ENCODE measurements around the gene MYCL.

DNA sequence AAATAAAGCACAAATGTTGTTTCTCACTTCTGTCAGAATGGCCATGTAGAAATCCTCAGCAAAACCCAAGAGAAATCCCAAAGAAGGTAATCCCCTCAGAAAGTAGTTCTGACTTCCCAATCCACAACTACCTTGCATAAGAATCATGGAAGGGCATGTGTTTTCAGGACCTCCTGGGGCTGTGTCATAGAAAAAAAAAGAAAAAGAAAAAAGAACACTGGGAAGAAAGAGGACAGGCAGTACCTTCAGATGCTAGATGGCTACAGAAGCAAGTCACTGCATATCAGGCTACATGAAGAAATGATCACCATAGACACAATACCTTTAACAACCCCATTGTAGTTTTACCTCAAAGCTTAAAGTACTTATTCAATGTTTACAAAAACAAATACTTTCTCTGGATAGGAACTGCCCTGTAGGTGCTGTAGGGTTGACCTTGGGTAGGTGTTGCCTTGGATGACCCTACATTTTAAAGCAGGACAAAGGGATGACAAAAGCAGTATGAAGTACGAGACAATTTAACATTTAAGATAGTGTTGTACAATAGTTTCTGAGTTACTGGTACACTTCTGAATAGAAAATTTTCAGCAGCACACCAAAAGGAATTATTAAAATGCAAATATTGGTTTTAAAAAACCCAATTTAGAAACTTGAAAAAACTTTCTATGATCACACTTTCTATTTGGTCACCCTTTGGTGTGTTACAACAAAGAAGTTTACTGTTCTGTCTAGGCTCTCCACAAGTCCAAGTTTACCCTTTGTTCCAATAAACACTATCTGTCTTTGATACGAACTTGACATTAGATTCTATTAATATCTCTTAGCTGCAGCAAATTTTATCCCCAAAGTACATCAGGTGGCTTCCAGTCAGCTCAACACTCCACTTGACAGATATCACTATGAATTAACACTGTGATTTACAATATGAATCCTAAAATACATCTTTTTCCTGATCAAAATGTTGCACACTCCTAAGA is 23.4 kb downstream of the MYCL start:
- TF ChIP-seq POLR2A (IDR thresholded peaks at IDR 0.05; ENCODE audit: low read length) (no peak), GATA1 (IDR thresholded peaks at IDR 0.05; ENCODE audit: low read depth, low read length) (no peak)
